Testis (tissue), 2 donors: Measurements from ENCODE around the gene TRIP12.
"Not testable (repeated sequence)": the region's sequence is repeated elsewhere in the genome, so short reads cannot be mapped to it uniquely, and the experiment has no call there.

Experiments used
- CTCF ChIP-seq, 3 experiments: fragments of 450-650 bp in 2 of 3; fragments of 200-600 bp in 1 of 3; sonication (generic) in 1 of 3; IDR thresholded peaks; one replicate each; pipeline ENCODE4 v1.5.1; 2016 to 2019; ENCODE audit warnings: antibody characterized with exemption in 3 of 3, mild to moderate bottlenecking in 2 of 3, moderate library complexity in 1 of 3
- POLR2A ChIP-seq: fragments of 450-650 bp; IDR thresholded peaks from one replicate; pipeline ENCODE4 v1.6.1; 2017; ENCODE audit warnings: antibody characterized with exemption, mild to moderate bottlenecking, moderate library complexity

- TF ChIP-seq CTCF (IDR thresholded peaks at IDR 0.05); POLR2A: not testable (repeated sequence)
These were observed 71.2 kb downstream of the TRIP12 start for GRCh38 chr2:229850355-229851275.
